NCI-H146 treated with DMSO at 0.1 percent for 48 hours (cell line): ENCODE results near the gene POLR2B.
A peak's percentile ranks its signal among the peaks of the same experiment; 100 is the strongest.
"Not testable (repeated sequence)": the region's sequence is repeated elsewhere in the genome, so short reads cannot be mapped to it uniquely, and the experiment has no call there.

Experiments used
- DNase-seq: peaks from one replicate; lab custom pipeline; 2025; ENCODE audit not compliant: unreplicated experiment; lab: John Stamatoyannopoulos, UW

The POLR2B gene

DNA sequence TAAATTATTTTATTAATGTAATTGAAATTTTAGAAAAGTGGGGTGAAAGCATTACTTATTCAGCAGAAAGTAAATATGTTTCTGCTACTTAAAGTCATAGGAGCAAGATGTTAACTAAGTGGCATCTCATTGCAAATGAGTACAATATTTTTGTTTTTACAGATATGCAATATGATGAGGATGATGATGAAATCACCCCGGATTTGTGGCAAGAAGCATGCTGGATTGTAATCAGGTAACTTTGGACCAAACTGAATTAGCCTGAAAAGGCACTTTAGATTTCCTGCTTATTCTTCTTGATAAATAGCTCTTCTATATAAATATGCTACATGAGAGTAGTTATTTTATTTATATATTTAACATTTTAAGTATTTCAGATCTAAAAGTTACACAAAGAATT lies 7.5 kb downstream of the POLR2B start:
- DNase-seq = no peak

DNA sequence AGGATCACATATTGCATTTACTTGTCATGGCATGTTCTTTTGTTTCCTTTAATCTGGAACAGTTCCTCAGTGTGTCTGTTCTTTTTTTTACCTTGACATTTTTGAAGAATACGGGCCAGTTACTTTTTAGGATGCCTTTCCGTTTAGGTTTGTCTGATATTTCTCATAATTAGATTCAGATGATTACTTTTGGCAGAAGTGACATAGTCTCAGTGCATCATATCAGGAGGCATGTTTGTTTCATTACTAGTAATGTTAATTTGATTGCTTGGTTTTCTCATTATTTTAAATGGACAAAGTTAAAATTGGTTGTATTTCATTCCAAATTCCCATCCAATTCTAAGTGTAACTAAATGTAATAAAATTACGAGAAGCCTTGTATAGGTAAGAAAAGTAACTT lies 8.3 kb downstream of the POLR2B start:
- DNase-seq = no peak

DNA sequence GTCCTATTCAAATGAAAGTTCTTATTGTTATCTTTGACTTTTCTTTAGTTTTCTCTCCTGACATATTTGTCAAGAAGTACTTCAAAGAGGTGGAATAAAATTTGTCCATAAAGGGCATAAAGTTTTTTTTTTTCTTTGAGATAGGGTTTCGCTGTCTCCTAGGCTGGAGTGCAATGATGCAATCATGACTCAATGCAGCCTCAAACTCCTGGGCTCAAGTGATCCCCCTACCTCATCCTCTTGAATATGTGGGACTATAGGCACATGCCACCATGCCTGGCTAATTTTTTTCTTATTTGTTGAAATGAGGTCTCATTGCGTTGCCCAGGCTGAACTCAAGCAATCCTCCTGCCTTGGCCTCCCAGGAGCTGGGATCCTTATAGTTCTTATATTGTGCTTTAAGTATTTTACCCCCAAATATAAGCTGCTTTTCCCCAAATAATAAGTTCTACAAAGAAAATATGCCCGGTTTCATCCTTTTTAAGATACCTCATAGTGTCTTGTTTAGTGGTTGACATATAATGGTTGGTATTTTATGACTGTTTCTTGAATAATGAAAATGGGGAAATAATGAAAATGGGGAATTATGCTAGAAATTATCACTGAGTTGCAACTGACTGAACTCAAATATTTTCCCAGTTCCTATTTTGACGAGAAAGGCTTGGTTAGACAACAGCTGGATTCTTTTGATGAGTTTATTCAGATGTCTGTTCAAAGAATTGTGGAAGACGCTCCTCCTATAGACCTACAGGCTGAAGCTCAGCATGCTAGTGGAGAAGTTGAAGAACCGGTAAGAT lies 11.6 kb downstream of the POLR2B start:
- DNase-seq = no peak

DNA sequence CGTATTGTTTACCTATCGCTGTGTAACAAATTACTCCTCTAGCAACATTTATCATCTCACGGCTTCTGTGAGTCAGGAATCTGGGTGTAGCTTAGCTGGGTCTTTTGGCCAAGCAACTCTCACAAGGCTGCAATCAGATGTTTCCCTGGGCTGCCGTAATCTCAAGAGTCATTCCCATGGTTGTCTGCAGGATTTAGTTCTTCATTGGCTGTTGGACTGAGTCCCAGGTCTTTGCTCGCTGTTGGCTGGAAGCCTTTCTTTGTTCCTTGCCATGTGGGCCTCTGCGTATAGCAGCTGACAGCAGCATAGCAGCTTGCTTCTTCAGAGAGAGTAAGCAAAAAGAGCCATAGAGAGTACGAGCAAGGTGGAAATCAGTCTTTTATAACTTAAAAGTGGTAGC lies 16.8 kb downstream of the POLR2B start:
- DNase-seq = no peak

DNA sequence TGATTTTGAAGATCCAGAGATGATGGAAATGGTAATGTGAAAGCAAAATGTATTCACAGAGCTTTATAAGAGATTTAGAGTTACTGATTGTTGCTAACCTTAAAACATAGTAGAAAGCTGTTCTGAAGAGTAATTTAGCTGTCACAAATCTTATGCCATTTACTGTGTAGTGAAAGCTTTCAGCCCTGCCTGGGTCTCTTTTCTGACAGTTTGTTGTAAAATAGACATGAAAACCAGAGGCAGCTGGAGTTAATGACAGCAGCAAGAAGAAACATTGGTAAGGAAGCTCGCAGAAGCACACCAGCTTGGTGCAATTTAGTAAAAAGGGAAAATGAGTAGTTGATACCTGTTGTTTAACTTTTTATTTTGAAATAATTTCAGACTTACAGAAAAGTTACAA lies 21.1 kb downstream of the POLR2B start:
- no peak for DNase-seq

DNA sequence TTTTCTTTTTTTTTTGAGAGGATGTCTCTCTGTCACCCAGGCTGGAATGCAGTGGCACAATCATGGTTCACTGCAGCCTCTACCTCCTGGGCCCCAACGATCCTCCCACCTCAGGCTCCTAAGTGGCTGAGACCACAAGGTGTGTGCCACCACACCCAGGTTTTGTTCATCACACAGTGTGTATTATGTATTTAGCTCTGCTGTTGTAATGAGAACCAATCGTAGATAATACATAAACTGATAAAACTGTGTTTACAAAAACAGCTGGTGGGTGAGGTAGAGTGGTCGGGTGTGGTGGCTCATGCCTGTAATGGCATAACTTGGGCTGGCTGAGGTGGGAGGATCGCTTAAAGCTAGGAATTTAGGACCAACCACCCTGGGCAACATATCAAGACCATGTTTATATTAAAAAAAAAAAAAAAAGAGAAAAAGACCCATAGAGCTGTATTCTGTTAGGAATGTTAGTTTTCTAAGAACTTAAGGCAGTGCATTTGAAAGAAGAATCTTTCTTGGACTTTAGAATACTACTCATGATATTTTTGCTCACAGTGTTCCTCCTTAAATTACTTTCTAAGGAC lies 34.9 kb downstream of the POLR2B start:
- DNase-seq = no peak

DNA sequence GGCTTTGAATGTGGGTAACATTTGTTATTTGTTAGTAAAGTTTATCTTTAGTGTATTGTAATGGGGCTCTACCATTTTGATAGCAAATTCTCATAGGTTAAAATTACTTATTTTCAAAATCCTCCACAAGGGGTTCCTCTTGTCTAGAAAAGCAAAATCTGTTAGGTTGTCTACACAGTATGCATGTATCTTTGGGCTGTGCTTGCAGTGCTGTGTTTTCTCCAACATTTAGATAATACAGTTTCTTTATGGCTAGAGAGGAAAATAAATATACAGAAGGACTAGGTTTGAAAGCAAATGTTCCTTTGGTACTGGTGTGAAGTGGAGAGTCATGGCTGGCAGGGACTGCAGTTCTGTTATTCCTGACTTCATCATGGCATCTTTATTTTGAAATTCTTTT lies 40.3 kb downstream of the POLR2B start:
- DNase-seq = no peak

DNA sequence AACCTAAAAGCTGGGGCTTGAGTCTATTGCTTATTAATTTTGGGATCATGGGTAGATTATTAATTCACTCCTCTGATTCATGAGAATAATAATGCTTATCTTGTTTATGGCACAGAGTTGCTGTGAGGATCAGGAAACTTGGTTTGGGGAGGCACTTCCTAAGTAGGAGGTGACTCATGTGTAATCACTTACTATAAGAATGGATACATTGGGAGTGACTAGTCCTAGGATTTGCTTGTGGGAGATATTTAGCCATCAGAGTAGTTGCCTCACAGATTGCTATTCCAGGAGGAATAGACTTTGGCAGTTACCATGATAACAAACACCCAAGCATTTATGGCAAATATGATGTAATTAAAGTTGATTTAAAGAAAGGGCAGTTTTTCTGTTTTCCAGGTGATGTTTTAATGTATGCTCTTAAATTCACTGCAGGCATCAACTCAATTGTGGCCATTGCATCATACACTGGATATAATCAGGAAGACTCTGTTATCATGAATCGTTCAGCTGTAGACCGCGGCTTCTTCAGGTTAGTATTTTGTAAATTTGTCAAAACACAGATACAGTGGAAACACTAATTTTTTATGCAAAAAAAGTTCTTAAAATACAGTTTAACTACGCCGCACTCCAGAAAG lies 41.9 kb downstream of the POLR2B start:
- no peak for DNase-seq

DNA sequence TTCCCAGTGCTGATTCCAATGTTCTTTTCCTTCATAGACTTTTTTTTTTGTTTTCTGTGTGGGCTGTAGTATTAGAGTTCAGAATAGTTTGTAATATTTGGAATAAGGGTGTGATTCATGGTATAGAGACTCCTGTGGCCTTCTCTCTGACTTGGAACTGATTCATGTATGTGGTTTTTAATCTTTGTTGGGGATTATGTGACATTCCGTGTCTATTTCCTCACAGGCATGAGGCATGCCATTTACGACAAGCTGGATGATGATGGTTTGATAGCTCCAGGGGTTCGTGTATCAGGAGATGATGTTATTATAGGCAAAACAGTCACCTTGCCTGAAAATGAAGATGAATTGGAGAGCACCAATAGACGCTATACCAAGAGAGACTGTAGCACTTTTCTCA lies 44.4 kb downstream of the POLR2B start:
- no peak for DNase-seq

DNA sequence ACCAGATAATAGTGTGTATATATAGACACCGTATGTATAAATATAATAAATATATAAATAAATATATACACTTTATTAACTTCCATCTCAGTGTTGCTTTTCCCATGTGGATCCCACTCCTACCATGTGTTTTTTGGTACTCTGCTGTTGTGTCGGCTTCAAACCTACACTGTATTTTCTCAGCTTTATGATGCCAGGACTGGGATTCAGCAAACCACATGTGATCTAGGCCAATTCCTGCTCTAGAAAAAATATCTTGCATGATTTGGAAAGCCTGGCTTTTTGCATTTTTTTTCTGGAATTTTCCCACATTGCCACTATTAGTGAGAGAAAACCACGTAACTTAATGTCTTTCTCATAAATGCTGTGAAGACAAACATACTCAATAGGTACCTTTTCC lies 55.8 kb downstream of the POLR2B start:
- no peak for DNase-seq

DNA sequence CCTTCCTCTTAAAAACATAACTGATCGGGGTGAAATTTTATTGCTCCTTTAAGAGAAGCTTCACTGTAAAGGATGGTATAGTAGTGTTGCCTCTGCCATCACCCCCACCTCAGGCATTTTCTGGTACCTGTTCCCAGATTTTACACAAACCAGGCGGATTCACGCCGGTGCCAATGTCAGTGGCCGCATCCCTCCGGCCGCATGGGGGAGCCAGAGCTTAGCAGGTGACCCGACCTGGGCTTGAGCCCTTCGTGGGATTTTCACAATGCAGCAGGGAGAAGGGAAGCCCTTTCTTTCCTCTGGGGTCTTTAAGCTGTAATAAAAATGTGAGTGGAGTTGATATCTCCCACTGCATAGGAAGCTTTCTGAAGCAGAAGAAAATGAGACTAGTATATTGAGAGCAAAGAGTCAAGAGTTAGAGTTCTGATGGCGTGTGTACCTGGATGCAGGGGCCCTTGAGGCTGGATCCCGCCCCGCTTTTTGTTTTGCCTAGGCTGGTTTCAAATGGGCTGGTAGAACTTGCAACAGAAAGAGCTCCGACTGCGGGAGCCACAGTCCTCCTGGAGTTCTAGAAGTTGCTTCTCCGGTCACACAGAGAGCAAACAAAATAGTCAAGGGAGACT lies 59.4 kb downstream of the POLR2B start:
- peak; percentile 48 for DNase-seq

DNA sequence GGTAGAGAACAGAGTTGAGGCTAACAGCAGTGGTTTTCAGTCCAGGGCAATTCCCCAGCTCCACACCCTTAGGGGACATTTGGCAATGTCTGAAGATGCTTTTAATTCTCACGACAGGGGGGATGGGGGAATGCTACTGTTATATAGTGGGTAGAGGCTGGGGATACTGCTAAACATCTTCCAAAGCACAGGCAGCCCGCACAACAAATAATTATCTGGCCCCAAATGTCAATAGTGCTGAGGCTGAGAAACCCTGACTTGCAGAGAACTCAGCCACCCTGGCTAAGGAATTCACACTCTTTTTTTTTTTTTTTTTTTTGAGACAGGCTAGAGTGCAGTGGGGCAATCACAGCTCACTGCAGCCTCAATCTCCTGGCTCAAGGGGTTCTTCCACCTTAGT lies 60.6 kb downstream of the POLR2B start:
- DNase-seq = no peak

DNA sequence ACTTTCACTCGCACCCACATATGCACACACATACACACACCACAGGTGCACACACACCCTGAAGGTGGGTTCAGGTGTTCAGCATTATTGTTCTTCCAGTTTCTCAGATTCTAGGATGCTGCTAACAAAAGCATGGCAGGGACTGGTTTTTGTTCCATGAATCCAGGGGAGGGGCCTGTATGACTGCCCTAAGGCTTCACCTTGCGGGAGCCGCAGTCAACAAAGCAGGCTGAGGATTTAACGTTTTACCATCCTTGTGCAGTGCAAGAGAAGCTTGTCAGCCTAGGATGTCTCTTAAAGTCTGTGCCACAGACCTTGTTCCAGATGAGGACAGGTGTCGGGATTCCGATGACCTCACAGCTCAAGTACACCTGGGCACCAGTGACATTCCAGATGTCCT lies 61.8 kb downstream of the POLR2B start:
- no peak for DNase-seq

DNA sequence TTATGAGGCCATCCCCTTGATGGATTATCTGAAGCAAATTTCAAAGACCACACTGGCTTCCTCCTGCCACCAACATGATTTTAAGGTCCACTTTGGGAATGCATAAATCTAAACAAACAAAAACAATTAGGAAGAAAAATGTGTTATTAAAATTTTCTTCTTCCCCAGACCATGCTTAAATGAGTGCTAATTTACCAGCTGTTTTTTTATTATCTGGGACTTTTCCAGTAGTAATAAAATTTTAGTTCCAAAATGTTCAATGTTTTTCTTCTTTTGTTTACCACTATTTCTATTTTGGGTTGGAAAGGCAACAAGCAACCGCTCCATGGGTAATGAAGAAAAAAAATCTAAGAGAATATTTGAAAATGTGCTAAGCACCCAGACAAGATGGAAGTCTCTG lies 62.3 kb downstream of the POLR2B start:
- no peak for DNase-seq

DNA sequence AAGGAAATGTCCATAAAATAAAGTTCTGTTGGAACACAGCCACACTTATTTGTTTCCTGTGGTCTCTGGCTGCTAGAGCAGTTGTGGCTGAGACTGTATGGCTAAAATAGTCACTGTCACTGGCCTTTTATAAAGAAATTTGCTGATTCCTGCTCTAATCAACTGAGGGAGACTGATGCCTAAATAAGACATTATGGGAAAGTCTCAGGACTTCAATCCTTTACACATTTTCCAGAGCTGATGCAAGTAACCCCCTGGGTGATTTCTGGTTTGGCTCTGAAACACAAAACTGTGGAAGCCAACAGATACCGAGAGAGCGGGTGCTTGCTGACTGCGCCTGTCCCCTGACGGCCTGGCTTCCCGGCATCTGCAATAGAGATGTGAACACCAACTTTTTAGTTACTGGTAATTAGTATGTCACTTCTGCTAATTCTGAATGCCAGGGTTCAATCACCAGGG lies 64.0 kb downstream of the POLR2B start:
- no peak for DNase-seq

DNA sequence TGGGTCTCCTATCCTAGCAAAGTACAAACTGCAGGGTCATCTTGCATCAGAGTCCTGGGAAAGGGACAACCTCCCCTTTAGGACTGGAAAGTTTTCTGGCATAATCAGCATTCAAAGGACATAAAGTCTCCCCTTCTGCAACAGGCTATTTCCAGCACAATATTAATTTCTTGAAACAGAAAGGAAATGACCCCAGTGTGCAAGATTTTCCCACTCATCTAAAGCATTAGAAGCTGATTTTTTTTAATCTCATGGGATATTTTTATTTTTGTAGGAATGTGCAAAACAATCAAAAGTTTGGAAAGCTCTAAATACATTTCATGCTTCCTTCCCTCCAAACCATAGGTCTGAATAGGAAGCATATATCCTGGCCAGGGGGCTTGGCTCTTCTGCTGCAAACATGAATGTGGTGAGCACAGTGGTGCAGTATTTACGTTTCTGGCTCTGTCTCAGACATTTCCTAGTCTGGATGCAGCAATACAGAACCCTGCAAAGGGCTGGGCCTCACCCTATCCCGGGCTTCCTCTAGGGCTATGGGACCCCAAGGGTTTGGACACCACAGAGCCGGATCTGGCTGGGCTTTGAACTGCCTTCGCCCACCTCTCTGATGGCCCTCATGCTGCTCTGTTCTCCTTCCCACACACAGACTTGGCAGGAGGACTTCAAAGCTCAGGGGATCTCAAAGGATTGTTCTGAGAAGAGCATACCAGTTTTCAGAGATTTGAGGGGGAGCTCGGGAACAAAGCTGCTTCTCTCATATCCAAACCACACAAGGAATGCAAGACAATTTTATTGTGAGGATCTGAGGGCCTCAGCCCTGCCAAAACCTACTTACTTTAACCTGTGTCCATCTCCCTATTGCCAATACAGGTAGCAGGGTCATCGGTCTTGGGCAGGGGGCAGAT lies 64.9 kb downstream of the POLR2B start:
- DNase-seq = no peak

DNA sequence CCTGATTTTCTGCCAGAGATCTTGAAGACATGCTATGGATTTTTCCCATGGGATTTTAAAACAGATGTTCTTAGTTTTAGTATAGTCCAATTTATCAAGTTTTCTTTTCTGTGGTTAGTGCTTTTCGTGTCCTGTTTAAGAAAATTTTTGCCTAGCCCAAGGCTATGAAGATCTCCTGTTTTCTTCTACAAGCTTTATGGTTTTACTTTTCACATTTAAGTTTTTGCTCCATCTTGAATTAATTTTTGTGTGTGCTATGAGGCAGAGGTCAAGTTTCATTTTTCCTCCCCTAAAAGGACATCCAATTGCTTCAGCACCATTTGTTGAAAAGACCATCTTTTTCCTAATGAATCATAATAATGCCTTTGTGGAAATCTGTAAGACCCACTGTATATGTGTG lies 65.6 kb downstream of the POLR2B start:
- DNase-seq = no peak

DNA sequence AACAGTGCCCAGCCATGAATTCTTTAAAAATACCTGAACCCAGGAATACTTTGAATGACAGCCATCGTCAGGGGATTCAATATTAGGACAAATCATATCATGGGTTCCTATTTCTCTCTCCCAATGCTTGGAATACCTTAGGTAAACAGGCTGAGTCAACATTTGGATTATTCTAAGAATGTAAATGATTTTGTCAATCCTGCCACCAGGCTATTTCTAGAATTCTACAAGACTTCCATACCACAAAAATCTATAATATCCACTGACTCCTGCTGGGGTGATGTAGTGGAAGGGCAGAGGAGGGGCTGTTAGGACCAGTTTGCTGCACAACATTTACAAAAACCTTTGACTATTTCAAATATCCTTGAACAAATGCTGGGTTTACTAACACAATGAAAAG lies 66.3 kb downstream of the POLR2B start:
- no peak for DNase-seq

DNA sequence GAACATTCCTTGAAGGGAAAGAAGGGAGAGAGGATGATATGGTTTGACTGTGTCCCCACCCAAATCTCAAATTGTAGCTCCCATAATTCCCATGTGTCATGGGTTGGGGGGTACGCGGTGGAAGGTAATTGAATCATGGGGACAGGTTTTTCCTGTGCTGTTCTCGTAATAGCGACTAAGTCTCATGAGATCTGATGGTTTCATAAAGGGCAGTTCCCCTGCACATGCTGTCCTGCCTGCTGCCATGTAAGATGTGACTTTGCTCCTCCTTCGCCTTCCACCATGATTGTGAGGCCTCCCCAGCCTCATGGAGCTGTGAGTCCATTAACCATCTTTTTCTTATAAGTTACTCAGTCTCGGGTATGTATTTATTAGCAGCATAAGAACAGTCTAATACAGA lies 68.3 kb downstream of the POLR2B start:
- DNase-seq = not testable (repeated sequence)

DNA sequence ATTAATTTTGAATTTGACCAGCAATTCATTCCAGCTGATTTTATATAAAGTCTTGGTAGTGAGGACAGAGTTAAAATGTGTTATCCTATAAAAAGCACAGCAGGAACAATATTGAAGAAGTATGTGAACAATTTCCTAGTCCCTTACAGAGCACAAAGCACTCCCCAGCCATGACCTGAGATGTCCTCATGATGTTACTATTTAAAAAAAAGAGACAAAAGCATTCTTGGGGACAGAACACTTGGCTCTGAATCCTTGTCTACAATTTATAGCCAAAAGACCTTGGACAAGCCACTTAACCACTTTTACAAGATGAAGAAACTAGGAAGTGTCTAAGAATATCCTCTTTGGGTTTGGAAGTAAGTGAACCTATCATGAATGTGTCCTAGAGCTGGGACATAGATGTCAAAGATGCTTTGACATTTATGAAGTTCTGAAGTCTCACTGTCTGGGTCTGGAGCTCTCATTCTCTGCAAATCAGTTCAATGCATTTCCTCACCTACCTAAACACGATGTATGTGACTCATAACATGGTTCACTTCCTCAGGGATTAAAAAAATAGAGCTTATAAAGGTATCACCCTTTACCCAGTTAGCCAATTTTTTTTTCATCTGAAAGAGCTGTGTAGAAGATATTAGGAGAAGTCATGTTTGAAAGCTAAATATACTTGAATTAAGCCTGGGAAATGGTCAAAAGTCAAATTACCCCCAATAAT lies 70.1 kb downstream of the POLR2B start:
- no peak for DNase-seq
